Right lobe of liver (tissue), 4 donors: ENCODE measurements around the gene LPCAT4.

Experiments used
- CTCF ChIP-seq, 4 donors: fragments of 200-600 bp in 3 of 4; fragments of 450-650 bp in 1 of 4; IDR thresholded peaks; one replicate each; pipeline versions ENCODE4 v1.5.1 to v1.8.0; 2016 to 2022; ENCODE audit warnings: antibody characterized with exemption in 4 of 4, mild to moderate bottlenecking in 2 of 4
- POLR2A ChIP-seq: fragments of 450-650 bp; IDR thresholded peaks from one replicate; pipeline ENCODE4 v1.6.1; 2017; ENCODE audit warnings: antibody characterized with exemption, mild to moderate bottlenecking
- donor health status: DM: no; HTN: no; CAD: no.
- donor health status: DM: no; HTN: no; CAD: no.
- donor health status: DM: no; HTN: yes; CAD: no.

GRCh38 chr15:34338347-34338746, 28.6 kb downstream of the LPCAT4 start:
- no peak for TF ChIP-seq CTCF (IDR thresholded peaks at IDR 0.05)
- no peak for TF ChIP-seq POLR2A
